Measurements from ENCODE around the gene OR52I1. TPM values are rescaled to one million over a fixed set of nuclear protein-coding genes. Genes with fewer than 3 reads are reported as not detected.

OR52I1 gene
- total RNA-seq, 2 experiments from 2014 or later = not detected

DNA sequence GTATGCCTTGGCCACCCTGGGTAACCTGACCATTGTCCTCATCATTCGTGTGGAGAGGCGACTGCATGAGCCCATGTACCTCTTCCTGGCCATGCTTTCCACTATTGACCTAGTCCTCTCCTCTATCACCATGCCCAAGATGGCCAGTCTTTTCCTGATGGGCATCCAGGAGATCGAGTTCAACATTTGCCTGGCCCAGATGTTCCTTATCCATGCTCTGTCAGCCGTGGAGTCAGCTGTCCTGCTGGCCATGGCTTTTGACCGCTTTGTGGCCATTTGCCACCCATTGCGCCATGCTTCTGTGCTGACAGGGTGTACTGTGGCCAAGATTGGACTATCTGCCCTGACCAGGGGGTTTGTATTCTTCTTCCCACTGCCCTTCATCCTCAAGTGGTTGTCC, 46.1 kb downstream of the OR52I1 start:
- TF ChIP-seq, protein P1, sequence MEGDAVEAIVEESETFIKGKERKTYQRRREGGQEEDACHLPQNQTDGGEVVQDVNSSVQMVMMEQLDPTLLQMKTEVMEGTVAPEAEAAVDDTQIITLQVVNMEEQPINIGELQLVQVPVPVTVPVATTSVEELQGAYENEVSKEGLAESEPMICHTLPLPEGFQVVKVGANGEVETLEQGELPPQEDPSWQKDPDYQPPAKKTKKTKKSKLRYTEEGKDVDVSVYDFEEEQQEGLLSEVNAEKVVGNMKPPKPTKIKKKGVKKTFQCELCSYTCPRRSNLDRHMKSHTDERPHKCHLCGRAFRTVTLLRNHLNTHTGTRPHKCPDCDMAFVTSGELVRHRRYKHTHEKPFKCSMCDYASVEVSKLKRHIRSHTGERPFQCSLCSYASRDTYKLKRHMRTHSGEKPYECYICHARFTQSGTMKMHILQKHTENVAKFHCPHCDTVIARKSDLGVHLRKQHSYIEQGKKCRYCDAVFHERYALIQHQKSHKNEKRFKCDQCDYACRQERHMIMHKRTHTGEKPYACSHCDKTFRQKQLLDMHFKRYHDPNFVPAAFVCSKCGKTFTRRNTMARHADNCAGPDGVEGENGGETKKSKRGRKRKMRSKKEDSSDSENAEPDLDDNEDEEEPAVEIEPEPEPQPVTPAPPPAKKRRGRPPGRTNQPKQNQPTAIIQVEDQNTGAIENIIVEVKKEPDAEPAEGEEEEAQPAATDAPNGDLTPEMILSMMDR (IDR thresholded peaks at IDR 0.05) = no peak
- Mint-ChIP-seq H3K27me3 (peaks cover 6% of the 10 kb centered on the region), H3K4me3 (no peak overlapping the region), H3K4me1 (ENCODE audit: low read depth) (no peaks in the 10 kb centered on the region), H3K9me3 (no peaks in the 10 kb centered on the region), H3K36me3 (ENCODE audit: low read depth) (no peaks in the 10 kb centered on the region), H3K27ac (no peak overlapping the region)
- CTCF ChIA-PET = no interaction called here
- intact Hi-C loops (cut with micrococcal nuclease) = loop anchor here (5.0 kb wide), 1 partner anchor 362 kb away; no protein-coding TSS in a partner anchor
- POLR2A ChIA-PET = no interaction called here
- DNase-seq (no peak), ATAC-seq (no peak)

DNA sequence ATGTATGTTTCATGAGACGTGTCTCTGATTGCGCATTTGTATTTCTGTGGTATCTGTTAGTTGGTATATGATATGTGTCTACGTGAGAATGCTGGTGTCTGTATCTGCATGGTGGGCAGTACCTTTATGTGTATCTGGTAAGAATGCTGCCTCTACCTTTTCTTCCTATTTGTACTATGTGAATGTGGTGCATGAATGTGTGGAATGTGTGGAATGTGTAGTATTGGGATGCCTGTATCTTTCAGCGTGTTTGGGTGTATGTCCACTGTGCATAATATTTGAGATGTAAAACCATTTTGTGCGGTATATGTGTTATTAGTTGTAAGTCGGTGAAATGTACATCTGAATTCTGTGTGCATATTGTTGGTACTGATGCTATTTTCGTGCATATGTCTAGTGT, 47.7 kb downstream of the OR52I1 start:
- ChIA-PET POLR2A (no interaction called here), CTCF (no interaction called here)
- DNase-seq = no peak
- Mint-ChIP-seq H3K9me3 (no peaks in the 10 kb centered on the region), H3K27me3 (peaks cover 7% of the 10 kb centered on the region), H3K4me1 (ENCODE audit: low read depth) (no peaks in the 10 kb centered on the region), H3K36me3 (ENCODE audit: low read depth) (no peaks in the 10 kb centered on the region), H3K27ac (no peak overlapping the region), H3K4me3 (no peak overlapping the region)
- ATAC-seq = no peak
- TF ChIP-seq, protein P1 (IDR thresholded peaks at IDR 0.05) = no peak
- intact Hi-C loops (cut with micrococcal nuclease) = no loop called here

DNA sequence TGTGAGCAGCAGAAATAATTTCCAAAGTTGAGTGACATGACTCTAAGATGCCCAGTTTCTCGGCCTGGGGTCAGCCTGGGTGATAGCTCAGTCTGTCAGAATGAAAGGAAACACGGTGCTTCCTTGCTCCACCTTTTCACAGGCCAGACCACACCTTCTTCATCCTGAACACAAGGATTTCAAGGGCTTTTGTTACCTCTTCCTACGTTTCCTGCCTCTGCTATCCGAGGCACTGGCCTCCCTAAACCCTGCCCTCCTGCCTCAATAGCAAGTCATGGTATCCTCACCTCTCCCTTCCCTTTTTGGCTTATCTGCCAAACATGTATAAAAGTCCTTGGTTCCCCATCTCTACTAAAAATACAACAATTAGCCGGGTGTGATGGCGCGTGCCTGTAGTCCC, 48.2 kb downstream of the OR52I1 start:
- no peaks in the 10 kb centered on the region for H3K9me3 Mint-ChIP-seq
- no peak for DNase-seq
- ChIA-PET POLR2A (no interaction called here), CTCF (no interaction called here)
- no peaks in the 10 kb centered on the region for H3K36me3 Mint-ChIP-seq (ENCODE audit: low read depth)
- no peaks in the 10 kb centered on the region for H3K4me1 Mint-ChIP-seq (ENCODE audit: low read depth)
- H3K27me3 Mint-ChIP-seq = peaks cover 7% of the 10 kb centered on the region
- no peak for ATAC-seq
- no peak overlapping the region for H3K4me3 Mint-ChIP-seq
- TF ChIP-seq, protein P1 (IDR thresholded peaks at IDR 0.05) = no peak
- intact Hi-C loops (cut with micrococcal nuclease) = no loop called here
- H3K27ac Mint-ChIP-seq = no peak overlapping the region

DNA sequence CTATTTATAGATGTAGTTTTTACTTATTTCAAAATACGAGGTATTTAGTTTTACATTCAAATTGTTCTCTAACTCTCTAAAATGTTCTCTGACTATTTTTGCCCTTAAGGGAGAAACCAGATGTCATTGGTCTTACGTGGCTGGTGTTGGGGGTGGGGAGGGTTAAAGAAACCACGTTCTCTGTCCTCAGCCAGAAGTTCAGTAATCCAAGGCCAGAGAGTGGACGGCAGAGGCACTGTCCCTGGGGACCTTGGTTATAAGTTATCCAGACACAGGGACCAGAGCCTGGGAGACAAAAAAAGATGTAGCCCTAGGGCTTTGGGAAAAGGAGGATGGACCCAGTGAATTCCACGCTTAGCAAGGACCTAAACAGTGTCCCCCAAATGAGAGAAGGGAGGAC, 49.2 kb downstream of the OR52I1 start:
- Mint-ChIP-seq H3K4me3 (no peak overlapping the region), H3K9me3 (no peaks in the 10 kb centered on the region), H3K36me3 (ENCODE audit: low read depth) (no peaks in the 10 kb centered on the region), H3K4me1 (ENCODE audit: low read depth) (no peaks in the 10 kb centered on the region), H3K27ac (no peak overlapping the region), H3K27me3 (peaks cover 7% of the 10 kb centered on the region)
- TF ChIP-seq, protein P1 (IDR thresholded peaks at IDR 0.05) = no peak
- CTCF ChIA-PET = no interaction called here
- DNase-seq = no peak
- POLR2A ChIA-PET = no interaction called here
- intact Hi-C loops (cut with micrococcal nuclease) = no loop called here
- no peak for ATAC-seq

DNA sequence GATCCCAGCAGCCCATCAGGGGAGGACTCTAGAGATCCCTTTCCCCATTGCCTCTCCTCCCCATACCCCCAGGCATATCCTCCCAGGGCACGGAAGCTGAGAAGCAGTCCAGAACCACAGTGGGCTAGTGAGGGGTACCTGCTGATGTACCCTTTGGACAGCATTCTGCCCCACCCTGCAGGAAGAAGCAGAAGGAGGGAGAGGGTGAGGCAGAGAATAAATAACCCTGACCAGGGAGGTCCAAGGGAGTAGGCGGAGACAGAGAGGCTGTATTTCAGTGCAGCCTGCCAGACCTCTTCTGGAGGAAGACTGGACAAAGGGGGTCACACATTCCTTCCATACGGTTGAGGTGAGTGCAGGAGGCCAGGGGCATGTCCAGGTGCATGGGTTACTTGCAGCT, 49.8 kb downstream of the OR52I1 start, which contains the start of gene OR51E1:
TSS of gene OR51E1 (plus strand) at position 301 of the 400 bp plus-strand sequence. CDS start 8,545 bp downstream, outside the sequence.
- Mint-ChIP-seq H3K27ac (no peak within 1 kb of the TSS), H3K36me3 (ENCODE audit: low read depth) (no peaks in the 10 kb centered on the region), H3K9me3 (no peaks in the 10 kb centered on the region), H3K27me3 (peaks cover 7% of the 10 kb centered on the region), H3K4me1 (ENCODE audit: low read depth) (no peaks in the 10 kb centered on the region), H3K4me3 (no peak within 1 kb of the TSS)
- intact Hi-C loops (cut with micrococcal nuclease) = no loop called here
- ATAC-seq = no peak
- ChIA-PET CTCF (no interaction called here), POLR2A (no interaction called here)
- TF ChIP-seq, protein P1 (IDR thresholded peaks at IDR 0.05) = no peak
- DNase-seq = no peak

Measured in activated CD8-positive, alpha-beta T cell treated with anti-CD3 and anti-CD28 coated beads for 36 hours (primary cell).